Measurements from ENCODE around the gene ZG16. TPM values are rescaled to one million over a fixed set of nuclear protein-coding genes. Genes with fewer than 3 reads are reported as not detected.

The ZG16 gene, protein sequence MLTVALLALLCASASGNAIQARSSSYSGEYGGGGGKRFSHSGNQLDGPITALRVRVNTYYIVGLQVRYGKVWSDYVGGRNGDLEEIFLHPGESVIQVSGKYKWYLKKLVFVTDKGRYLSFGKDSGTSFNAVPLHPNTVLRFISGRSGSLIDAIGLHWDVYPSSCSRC
- total RNA-seq (2021; fragmentation: NEBNext Ultra II Directional; extraction: Animal tissue kit (Norgen Biotek cat#: 25700)) (not detected in 2 replicates), polyA plus RNA-seq (2011; rRNA removed) (not detected in 2 replicates), polyA minus RNA-seq (2011; rRNA and poly(A)+ RNA removed) (0.09 TPM in 1 of 2 replicates, not detected in the other)
- polyA plus RNA-seq (2011; cell fraction: cytosol; rRNA removed): not detected
- polyA plus RNA-seq (2011; cell fraction: nucleus; rRNA removed): not detected
- not detected in 4 replicates for polyA plus RNA-seq (2012, experiment 1 of 2)
- polyA plus RNA-seq (2012, experiment 2 of 2): not detected
- not detected for polyA plus RNA-seq (2013, experiment 1 of 2)
- not detected for polyA plus RNA-seq (2013, experiment 2 of 2)
- polyA minus RNA-seq (2011; cell fraction: cytosol; rRNA and poly(A)+ RNA removed): not detected
- polyA minus RNA-seq (2011; cell fraction: nucleus; rRNA and poly(A)+ RNA removed): not detected
- long read RNA-seq, experiment 1: 0 reads
- long read RNA-seq, experiment 2: 0 reads

- H4K91ac ChIP-seq (replicated peaks; ENCODE audit: insufficient read length, low read length): no peak within 1 kb of the TSS
- H4K8ac ChIP-seq (ENCODE audit: extremely low read depth, insufficient read depth, low read length): no peak within 1 kb of the TSS; the same call in 1 of the 2 replicates
- H2AK5ac ChIP-seq (ENCODE audit: low read depth, low read length): no peak within 1 kb of the TSS; the same call in 1 of the 2 replicates
- no peak within 1 kb of the TSS for H2AFZ ChIP-seq (ENCODE audit: low read length)
- no peak within 1 kb of the TSS for H3K56ac ChIP-seq (replicated peaks; ENCODE audit: insufficient read length, low read depth, low read length)
- H3K4me1 ChIP-seq (replicated peaks in 1 of 4; ENCODE audit: control insufficient read depth in 3 of 4, insufficient read depth in 4 of 4, low read length in 3 of 4): no peaks in the 10 kb centered on the region
- H3K79me2 ChIP-seq (ENCODE audit: control insufficient read depth in 1 of 2, insufficient read depth in 2 of 2, low read length in 2 of 2): no peaks in the 10 kb centered on the region
- no peaks in the 10 kb centered on the region for H4K20me1 ChIP-seq (replicated peaks in 1 of 2; ENCODE audit: control insufficient read depth in 1 of 2, insufficient read depth in 2 of 2, low read length in 2 of 2)
- H3K4ac ChIP-seq (replicated peaks; ENCODE audit: insufficient read length, low read depth, low read length): no peak within 1 kb of the TSS
- H3K4me3 ChIP-seq (ENCODE audit: extremely low read depth in 1 of 4, insufficient read depth in 2 of 4, low read depth in 3 of 4, low read length in 4 of 4): no peak within 1 kb of the TSS
- H2BK12ac ChIP-seq (ENCODE audit: low read depth, low read length): no peak within 1 kb of the TSS
- H3K27ac ChIP-seq (ENCODE audit: low read depth, low read length): no peak within 1 kb of the TSS
- ChIA-PET POLR2A (ENCODE audit: partially characterized antibody) (interaction anchor here (0.6 to 3.2 kb wide), 10 partner anchors 7 to 577 kb away, joined by 3 to 16 read pairs (median 3); partner anchors contain the start of genes KIF22 and MAZ), CTCF (ENCODE audit: partially characterized antibody) (interaction anchor here (0.6 to 2.3 kb wide), 8 partner anchors 10 to 86 kb away, joined by 3 to 11 read pairs (median 4); partner anchors contain the start of gene MVP)
- H4K5ac ChIP-seq (ENCODE audit: insufficient read length, low read depth, low read length): no peak within 1 kb of the TSS
- WGBS, 2 experiments (ENCODE audit: extremely low coverage in 1 of 2, insufficient coverage in 1 of 2, insufficient read length in 1 of 2, insufficient replicate concordance in 2 of 2, low coverage in 1 of 2, low lambda C conversion rate in 2 of 2, missing lambda C conversion rate in 1 of 2): 79% methylated on average over 10 of the region's 10 CpGs; no CpG with 5 or more reads in 1 of the 2 experiments
- no peak within 1 kb of the TSS for H2BK5ac ChIP-seq (ENCODE audit: low read depth, low read length)
- DNase-seq (ENCODE audit: low read depth in 1 of 2, low spot score in 2 of 2) (no peak), FAIRE-seq (no peak)
- H2BK15ac ChIP-seq (ENCODE audit: low read length): peak within 1 kb of the TSS; percentile 55; the same call in 1 of the 2 replicates
- no peak within 1 kb of the TSS for H3K14ac ChIP-seq (ENCODE audit: insufficient read length)
- H3K36me3 ChIP-seq (ENCODE audit: control insufficient read depth in 2 of 4, insufficient read depth in 4 of 4, low read length in 3 of 4): no peaks in the 10 kb centered on the region
- H3K4me2 ChIP-seq (ENCODE audit: insufficient read depth in 1 of 2, low read depth in 2 of 2, low read length in 2 of 2): no peak within 1 kb of the TSS
- H2BK20ac ChIP-seq (ENCODE audit: low read length): 0 out of 2 replicates have a peak within 1 kb of the TSS, but pooled peaks have one; percentile 61
- no peak within 1 kb of the TSS for H3K18ac ChIP-seq (ENCODE audit: extremely low read depth, low read length)
- H3K9ac ChIP-seq (replicated peaks in 1 of 4; ENCODE audit: extremely low read depth in 1 of 4, low read depth in 3 of 4, low read length in 3 of 4): no peak within 1 kb of the TSS
- no peak within 1 kb of the TSS for H2BK120ac ChIP-seq (replicated peaks; ENCODE audit: low read depth, low read length)
- H3K9me3 ChIP-seq (ENCODE audit: insufficient read depth in 2 of 2, low read depth in 1 of 2, low read length in 1 of 2): no peaks in the 10 kb centered on the region
- H3K27me3 ChIP-seq (replicated peaks in 1 of 4; ENCODE audit: control insufficient read depth in 3 of 4, extremely low read depth in 1 of 4, insufficient read depth in 3 of 4, low read length in 3 of 4): peaks cover 0 to 2% (median 0%) of the 10 kb centered on the region in 4 experiments; a peak in 1 of 7 replicates
- H3K23me2 ChIP-seq (ENCODE audit: low read depth, low read length): no peaks in the 10 kb centered on the region
- H3K79me1 ChIP-seq (ENCODE audit: low read depth, low read length): no peaks in the 10 kb centered on the region
- no peak within 1 kb of the TSS for H3K23ac ChIP-seq (ENCODE audit: insufficient read length)
- TF ChIP-seq RXRA (IDR thresholded peaks at IDR 0.05; ENCODE audit: insufficient read depth, low read depth, low read length) (no peak), MAFK (IDR thresholded peaks at IDR 0.05; ENCODE audit: low read depth, low read length) (no peak), KDM4A (IDR thresholded peaks at IDR 0.05; ENCODE audit: low read depth, low read length, severe bottlenecking) (no peak), CEBPB (IDR thresholded peaks at IDR 0.05; ENCODE audit: low read depth, low read length) (no peak), YY1 (IDR thresholded peaks at IDR 0.05; ENCODE audit: low read depth, low read length) (no peak)
- TF ChIP-seq, protein P1, sequence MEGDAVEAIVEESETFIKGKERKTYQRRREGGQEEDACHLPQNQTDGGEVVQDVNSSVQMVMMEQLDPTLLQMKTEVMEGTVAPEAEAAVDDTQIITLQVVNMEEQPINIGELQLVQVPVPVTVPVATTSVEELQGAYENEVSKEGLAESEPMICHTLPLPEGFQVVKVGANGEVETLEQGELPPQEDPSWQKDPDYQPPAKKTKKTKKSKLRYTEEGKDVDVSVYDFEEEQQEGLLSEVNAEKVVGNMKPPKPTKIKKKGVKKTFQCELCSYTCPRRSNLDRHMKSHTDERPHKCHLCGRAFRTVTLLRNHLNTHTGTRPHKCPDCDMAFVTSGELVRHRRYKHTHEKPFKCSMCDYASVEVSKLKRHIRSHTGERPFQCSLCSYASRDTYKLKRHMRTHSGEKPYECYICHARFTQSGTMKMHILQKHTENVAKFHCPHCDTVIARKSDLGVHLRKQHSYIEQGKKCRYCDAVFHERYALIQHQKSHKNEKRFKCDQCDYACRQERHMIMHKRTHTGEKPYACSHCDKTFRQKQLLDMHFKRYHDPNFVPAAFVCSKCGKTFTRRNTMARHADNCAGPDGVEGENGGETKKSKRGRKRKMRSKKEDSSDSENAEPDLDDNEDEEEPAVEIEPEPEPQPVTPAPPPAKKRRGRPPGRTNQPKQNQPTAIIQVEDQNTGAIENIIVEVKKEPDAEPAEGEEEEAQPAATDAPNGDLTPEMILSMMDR (IDR thresholded peaks at IDR 0.05; ENCODE audit: control extremely low read depth in 1 of 3, insufficient read depth in 1 of 3, low read depth in 1 of 3, low read length in 3 of 3): no peak
Measured at GRCh38 chr16:29777576-29778350, at the start of gene ZG16. ZG16 (plus strand) TSS chr16:29778256; CDS start chr16:29779267, 1,011 bp downstream.
